GM12801 (cell line): ENCODE results near the gene EVA1A.

Source experiments
- TF ChIP-seq, protein P1 (sequence below): IDR thresholded peaks from one replicate; pipeline ENCODE4 v1.5.1; 2011; ENCODE audit warnings: control low read depth; ENCODE audit not compliant: insufficient read length; ENCODE audit errors: extremely low read depth

Gene EVA1A

GRCh38 chr2:75596784-75597183 is 36.0 kb upstream of the EVA1A start:
- TF ChIP-seq, protein P1, sequence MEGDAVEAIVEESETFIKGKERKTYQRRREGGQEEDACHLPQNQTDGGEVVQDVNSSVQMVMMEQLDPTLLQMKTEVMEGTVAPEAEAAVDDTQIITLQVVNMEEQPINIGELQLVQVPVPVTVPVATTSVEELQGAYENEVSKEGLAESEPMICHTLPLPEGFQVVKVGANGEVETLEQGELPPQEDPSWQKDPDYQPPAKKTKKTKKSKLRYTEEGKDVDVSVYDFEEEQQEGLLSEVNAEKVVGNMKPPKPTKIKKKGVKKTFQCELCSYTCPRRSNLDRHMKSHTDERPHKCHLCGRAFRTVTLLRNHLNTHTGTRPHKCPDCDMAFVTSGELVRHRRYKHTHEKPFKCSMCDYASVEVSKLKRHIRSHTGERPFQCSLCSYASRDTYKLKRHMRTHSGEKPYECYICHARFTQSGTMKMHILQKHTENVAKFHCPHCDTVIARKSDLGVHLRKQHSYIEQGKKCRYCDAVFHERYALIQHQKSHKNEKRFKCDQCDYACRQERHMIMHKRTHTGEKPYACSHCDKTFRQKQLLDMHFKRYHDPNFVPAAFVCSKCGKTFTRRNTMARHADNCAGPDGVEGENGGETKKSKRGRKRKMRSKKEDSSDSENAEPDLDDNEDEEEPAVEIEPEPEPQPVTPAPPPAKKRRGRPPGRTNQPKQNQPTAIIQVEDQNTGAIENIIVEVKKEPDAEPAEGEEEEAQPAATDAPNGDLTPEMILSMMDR, result no peak

GRCh38 chr2:75595541-75596395 is 35.0 kb upstream of the EVA1A start:
- TF ChIP-seq, protein P1, result no peak

GRCh38 chr2:75594596-75594995 is 33.9 kb upstream of the EVA1A start:
- TF ChIP-seq, protein P1, result no peak

- TF ChIP-seq, protein P1, result no peak
Observed at GRCh38 chr2:75592888-75593287, 32.1 kb upstream of the EVA1A start.

DNA sequence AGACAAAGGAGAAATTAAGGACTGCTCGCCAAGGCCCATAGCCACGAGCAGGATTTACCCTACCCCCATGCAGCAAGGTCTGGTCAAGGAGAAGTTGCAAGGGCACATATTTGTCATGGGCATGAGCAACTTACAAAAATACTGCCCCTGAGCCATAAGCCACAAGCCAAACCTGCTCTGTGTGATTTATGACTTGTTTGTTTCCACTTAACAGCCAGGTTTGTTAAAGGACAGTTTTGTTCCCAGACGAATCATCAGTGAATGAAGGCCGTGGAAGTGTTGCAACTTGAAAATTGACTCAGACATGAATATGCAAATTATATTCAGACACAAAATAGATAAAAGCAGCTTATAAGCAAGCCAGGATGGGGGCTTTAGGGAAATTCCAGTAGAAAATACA is 31.3 kb upstream of the EVA1A start:
- TF ChIP-seq, protein P1, result no peak

DNA sequence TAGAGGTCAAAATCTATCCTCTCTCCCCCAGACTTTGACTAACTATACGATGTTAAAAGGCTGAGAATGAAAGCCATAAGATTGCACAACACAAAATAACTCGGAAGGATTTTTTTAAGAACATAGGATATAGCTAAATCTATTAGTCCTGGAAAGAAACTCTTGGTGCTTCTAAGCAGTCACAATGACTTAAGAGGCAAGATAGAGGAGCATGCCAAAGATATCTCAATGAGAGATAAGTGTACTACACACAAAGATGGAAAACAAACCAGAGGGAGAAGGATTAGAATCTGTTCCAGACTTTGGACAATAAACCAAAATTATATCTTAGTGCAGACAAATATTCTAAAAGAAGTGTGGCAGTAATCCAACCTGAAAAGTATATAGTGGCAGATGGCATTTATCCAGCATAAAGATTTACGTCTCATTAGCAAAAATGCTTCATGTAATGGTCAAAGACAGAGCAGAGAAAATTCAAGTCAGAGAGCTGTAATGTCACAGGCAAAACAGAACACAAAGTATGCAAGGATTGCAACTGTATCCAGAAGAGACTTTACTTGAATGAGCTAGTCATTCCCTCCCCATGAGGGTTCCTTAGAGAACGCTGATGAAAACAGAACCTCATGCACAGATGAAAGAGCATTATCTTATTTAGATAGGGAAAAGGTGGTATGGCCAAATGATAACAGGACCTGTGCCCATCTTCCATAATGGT is 28.8 kb upstream of the EVA1A start:
- TF ChIP-seq, protein P1, result no peak

DNA sequence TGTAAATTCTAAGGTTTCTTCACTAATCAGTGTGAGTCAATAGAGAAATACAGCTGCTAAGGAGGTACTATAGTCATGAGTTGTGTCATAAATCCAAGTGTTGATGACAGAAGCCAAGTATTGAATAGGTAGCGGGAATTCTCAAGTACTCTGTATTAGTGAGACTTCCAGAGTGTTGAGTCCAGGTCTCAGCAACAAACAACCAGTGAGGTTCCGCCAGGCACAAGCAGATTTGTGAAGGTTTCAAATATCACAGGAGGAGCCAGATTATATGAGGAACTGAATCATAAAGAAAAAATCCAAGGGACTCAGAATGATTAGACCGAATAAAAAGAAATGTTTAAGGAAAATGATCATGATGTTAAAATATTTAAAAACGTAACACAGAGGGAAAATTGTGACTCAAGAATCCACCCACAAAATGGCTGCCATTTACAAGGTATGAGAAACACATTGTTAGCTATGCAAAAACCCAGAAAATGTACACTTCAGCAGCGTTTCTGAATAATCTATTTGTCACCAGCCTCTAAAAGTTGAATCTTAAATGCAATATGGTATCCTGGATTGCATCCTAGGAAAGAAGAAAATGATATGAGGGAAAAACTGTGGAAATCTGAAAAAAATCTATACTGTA is 27.3 kb upstream of the EVA1A start:
- TF ChIP-seq, protein P1, result no peak
